Endodermal cell (in vitro differentiated cells): ENCODE data around the gene ACHE. TPM values are rescaled to one million over a fixed set of nuclear protein-coding genes. Genes with fewer than 3 reads are reported as not detected.
"Not testable (repeated sequence)": the region's sequence is repeated elsewhere in the genome, so short reads cannot be mapped to it uniquely, and the experiment has no call there.

Experiments
- DNase-seq: peaks from one replicate; pipeline ENCODE4 v3.0.0-alpha.2; 2017
- H3K27ac ChIP-seq: 2 replicates; pipeline ENCODE4 v1.5.1; 2013; ENCODE audit warnings: mild to moderate bottlenecking, low read depth, low read length, moderate library complexity
- H3K27me3 ChIP-seq: 2 replicates; pipeline ENCODE4 v1.6.1; 2013; ENCODE audit warnings: mild to moderate bottlenecking, low read length, moderate library complexity; ENCODE audit not compliant: insufficient read depth, control insufficient read depth, poor library complexity, severe bottlenecking
- H3K36me3 ChIP-seq: 2 replicates; pipeline ENCODE4 v1.7.0; 2013; ENCODE audit warnings: mild to moderate bottlenecking, low read length, moderate library complexity; ENCODE audit not compliant: control insufficient read depth, insufficient read depth
- H3K4me1 ChIP-seq: one replicate; pipeline ENCODE4 v1.7.0; 2013; ENCODE audit warnings: low read length; ENCODE audit not compliant: control insufficient read depth, insufficient read depth
- H3K4me3 ChIP-seq: 2 replicates; pipeline ENCODE4 v1.5.1; 2013; ENCODE audit warnings: mild to moderate bottlenecking, low read length, moderate library complexity
- H3K9ac ChIP-seq: 2 replicates; pipeline ENCODE4 v1.6.1; 2013; ENCODE audit warnings: mild to moderate bottlenecking, low read length, moderate library complexity; ENCODE audit not compliant: poor library complexity, severe bottlenecking; ENCODE audit errors: extremely low read depth
- H3K9me3 ChIP-seq: 2 replicates; pipeline ENCODE4 v1.6.1; 2013; ENCODE audit warnings: mild to moderate bottlenecking, low read length, moderate library complexity; ENCODE audit not compliant: control insufficient read depth
- H3K27ac Mint-ChIP-seq: 2 replicates; pipeline ENCODE4 v1.8.0; 2020; ENCODE audit warnings: mixed read lengths
- H3K27me3 Mint-ChIP-seq: 2 replicates; pipeline ENCODE4 v1.8.0; 2021; ENCODE audit warnings: mild to moderate bottlenecking, mixed read lengths; ENCODE audit not compliant: insufficient read depth
- H3K36me3 Mint-ChIP-seq: 2 replicates; pipeline ENCODE4 v1.8.0; 2020; ENCODE audit warnings: low read depth, mixed read lengths
- H3K4me1 Mint-ChIP-seq: 2 replicates; pipeline ENCODE4 v1.8.0; 2020; ENCODE audit warnings: mixed read lengths
- H3K4me3 Mint-ChIP-seq: 2 replicates; pipeline ENCODE4 v1.8.0; 2020; ENCODE audit warnings: mild to moderate bottlenecking, moderate library complexity, mixed read lengths
- H3K9me3 Mint-ChIP-seq: 2 replicates; pipeline ENCODE4 v1.8.0; 2020; ENCODE audit warnings: mild to moderate bottlenecking, mixed read lengths
- CTCF ChIP-seq: fragments of 200-600 bp; sonication (generic); conservative IDR thresholded peaks from 2 replicates; pipeline ENCODE4 v1.5.0; 2021; ENCODE audit warnings: antibody characterized with exemption, mild to moderate bottlenecking
- WGBS, 2 experiments: methylation state at CpG; one replicate each; pipeline versions ENCODE4 v1.1.5 to v1.1.7; 2013; ENCODE audit warnings: missing lambda C conversion rate in 2 of 2, mixed read lengths in 1 of 2; ENCODE audit not compliant: insufficient coverage in 1 of 2, insufficient read length in 1 of 2; 5-methylcytosine and 5-hydroxymethylcytosine counted together
- total RNA-seq, 2 donors: library from RNA; stranded (reverse); fragmentation: NEBNext Ultra II Directional in 1 of 2; extraction: Animal tissue kit (Norgen Biotek cat#: 25700) in 1 of 2; gene quantifications; 2 replicates in 1 of 2; 3 replicates in 1 of 2; pipeline ENCODE4 v1.2.1, GENCODE V29; 2021

The ACHE gene
- total RNA-seq, 2 donors from 2014 or later = 2.6 to 13.7 TPM

- Mint-ChIP-seq H3K4me1 (peaks cover 7% of the 10 kb centered on the region), H3K9me3 (peaks cover 7% of the 10 kb centered on the region), H3K4me3 (no peak overlapping the region), H3K27me3 (no peaks in the 10 kb centered on the region), H3K36me3 (no peaks in the 10 kb centered on the region), H3K27ac (no peak overlapping the region)
- Histone ChIP-seq H3K36me3 (no peaks in the 10 kb centered on the region), H3K27me3 (no peaks in the 10 kb centered on the region), H3K4me3 (no peak overlapping the region), H3K27ac (no peak overlapping the region), H3K9me3 (peaks cover 4% of the 10 kb centered on the region), H3K9ac (no peak overlapping the region), H3K4me1 (no peaks in the 10 kb centered on the region)
- TF ChIP-seq CTCF = no peak
- DNase-seq = no peak
- 84 to 89% methylated on average over 8 of the region's 8 CpGs for WGBS, 2 experiments
Measured at GRCh38 chr7:100914879-100915447, 19.3 kb upstream of the ACHE start.

GRCh38 chr7:100914208-100914878 lies 18.7 kb upstream of the ACHE start:
- Histone ChIP-seq H3K27ac (no peak overlapping the region), H3K4me1 (no peaks in the 10 kb centered on the region), H3K27me3 (no peaks in the 10 kb centered on the region), H3K36me3 (no peaks in the 10 kb centered on the region), H3K9me3 (no peaks in the 10 kb centered on the region), H3K9ac (no peak overlapping the region), H3K4me3 (no peak overlapping the region)
- TF ChIP-seq CTCF = no peak
- H3K4me1 Mint-ChIP-seq = peaks cover 7% of the 10 kb centered on the region
- H3K27me3 Mint-ChIP-seq = no peaks in the 10 kb centered on the region
- DNase-seq = no peak
- peaks cover 1% of the 10 kb centered on the region for H3K9me3 Mint-ChIP-seq
- H3K4me3 Mint-ChIP-seq = no peak overlapping the region
- no peaks in the 10 kb centered on the region for H3K36me3 Mint-ChIP-seq
- no peak overlapping the region for H3K27ac Mint-ChIP-seq
- 89 to 93% methylated on average over 12 to 14 of the region's 15 CpGs for WGBS, 2 experiments

GRCh38 chr7:100911484-100911883 lies 15.8 kb upstream of the ACHE start:
- Mint-ChIP-seq H3K9me3 (peaks cover 7% of the 10 kb centered on the region), H3K27me3 (no peaks in the 10 kb centered on the region), H3K27ac (no peak overlapping the region), H3K36me3 (peaks cover 3% of the 10 kb centered on the region), H3K4me3 (no peak overlapping the region), H3K4me1 (no peaks in the 10 kb centered on the region)
- no peak overlapping the region for H3K4me3 ChIP-seq
- no peaks in the 10 kb centered on the region for H3K27me3 ChIP-seq
- no peaks in the 10 kb centered on the region for H3K36me3 ChIP-seq
- 90 to 95% methylated on average over 3 of the region's 3 CpGs for WGBS, 2 experiments
- H3K27ac ChIP-seq = no peak overlapping the region
- H3K9ac ChIP-seq = no peak overlapping the region
- no peak for TF ChIP-seq CTCF
- DNase-seq = no peak
- H3K9me3 ChIP-seq = no peaks in the 10 kb centered on the region
- no peaks in the 10 kb centered on the region for H3K4me1 ChIP-seq

- not testable (repeated sequence) for H3K27me3 ChIP-seq, H3K36me3 Mint-ChIP-seq, H3K9ac ChIP-seq, H3K9me3 Mint-ChIP-seq, H3K4me1 ChIP-seq, H3K9me3 ChIP-seq, H3K27me3 Mint-ChIP-seq, H3K36me3 ChIP-seq, H3K4me3 ChIP-seq, H3K4me3 Mint-ChIP-seq, DNase-seq, H3K27ac Mint-ChIP-seq, H3K4me1 Mint-ChIP-seq, H3K27ac ChIP-seq
- WGBS, 2 experiments = 91 to 96% methylated on average over 6 to 7 of the region's 7 CpGs
Measured at GRCh38 chr7:100910443-100910842, 14.8 kb upstream of the ACHE start.
